ENCODE measurements around the gene GNAZ. TPM values are rescaled to one million over a fixed set of nuclear protein-coding genes. Genes with fewer than 3 reads are reported as not detected.

Gene GNAZ
- total and polyA plus RNA-seq, 9 donors: 7.2 to 40.8 (median 15.3) TPM

DNA sequence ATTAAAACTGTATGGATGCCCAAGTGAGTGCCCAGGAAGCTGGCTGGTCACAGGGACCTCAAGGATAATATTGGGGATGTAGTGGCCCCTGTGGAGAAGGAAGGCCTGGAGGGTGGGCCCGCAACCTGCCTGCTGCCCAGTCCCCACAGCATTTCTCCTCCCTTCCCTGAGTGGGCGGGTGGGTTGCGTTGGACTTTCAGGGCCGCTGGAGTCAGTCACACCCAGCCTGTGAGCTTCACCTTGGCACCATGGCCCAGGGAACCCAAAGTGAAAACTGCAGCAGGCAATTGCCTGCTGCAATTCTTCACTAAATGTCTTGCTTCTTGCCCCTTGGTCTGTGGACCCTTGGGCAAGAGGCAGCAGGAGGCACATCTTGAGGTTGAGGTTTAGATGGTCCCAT, 4.7 kb downstream of the GNAZ start:
- TF ChIP-seq EP300 (IDR thresholded peaks at IDR 0.05) (no peak), POLR2A (IDR thresholded peaks at IDR 0.05) (no peak)
- TF ChIP-seq, protein P1, sequence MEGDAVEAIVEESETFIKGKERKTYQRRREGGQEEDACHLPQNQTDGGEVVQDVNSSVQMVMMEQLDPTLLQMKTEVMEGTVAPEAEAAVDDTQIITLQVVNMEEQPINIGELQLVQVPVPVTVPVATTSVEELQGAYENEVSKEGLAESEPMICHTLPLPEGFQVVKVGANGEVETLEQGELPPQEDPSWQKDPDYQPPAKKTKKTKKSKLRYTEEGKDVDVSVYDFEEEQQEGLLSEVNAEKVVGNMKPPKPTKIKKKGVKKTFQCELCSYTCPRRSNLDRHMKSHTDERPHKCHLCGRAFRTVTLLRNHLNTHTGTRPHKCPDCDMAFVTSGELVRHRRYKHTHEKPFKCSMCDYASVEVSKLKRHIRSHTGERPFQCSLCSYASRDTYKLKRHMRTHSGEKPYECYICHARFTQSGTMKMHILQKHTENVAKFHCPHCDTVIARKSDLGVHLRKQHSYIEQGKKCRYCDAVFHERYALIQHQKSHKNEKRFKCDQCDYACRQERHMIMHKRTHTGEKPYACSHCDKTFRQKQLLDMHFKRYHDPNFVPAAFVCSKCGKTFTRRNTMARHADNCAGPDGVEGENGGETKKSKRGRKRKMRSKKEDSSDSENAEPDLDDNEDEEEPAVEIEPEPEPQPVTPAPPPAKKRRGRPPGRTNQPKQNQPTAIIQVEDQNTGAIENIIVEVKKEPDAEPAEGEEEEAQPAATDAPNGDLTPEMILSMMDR (IDR thresholded peaks at IDR 0.05): no peak
- Histone ChIP-seq H3K4me3 (no peak overlapping the region), H3K9me3 (no peaks in the 10 kb centered on the region), H3K4me1 (ENCODE audit: insufficient read depth) (peaks cover 3% of the 10 kb centered on the region), H3K27ac (no peak overlapping the region), H3K27me3 (no peaks in the 10 kb centered on the region), H3K36me3 (no peaks in the 10 kb centered on the region)
- intact Hi-C loops (cut with DNase I): no loop called here
- peak in 2 of 5 donors; percentile 6 to 28 for DNase-seq
- WGBS, 3 donors: 91 to 95% (median 93%) methylated on average over 4 of the region's 4 CpGs

DNA sequence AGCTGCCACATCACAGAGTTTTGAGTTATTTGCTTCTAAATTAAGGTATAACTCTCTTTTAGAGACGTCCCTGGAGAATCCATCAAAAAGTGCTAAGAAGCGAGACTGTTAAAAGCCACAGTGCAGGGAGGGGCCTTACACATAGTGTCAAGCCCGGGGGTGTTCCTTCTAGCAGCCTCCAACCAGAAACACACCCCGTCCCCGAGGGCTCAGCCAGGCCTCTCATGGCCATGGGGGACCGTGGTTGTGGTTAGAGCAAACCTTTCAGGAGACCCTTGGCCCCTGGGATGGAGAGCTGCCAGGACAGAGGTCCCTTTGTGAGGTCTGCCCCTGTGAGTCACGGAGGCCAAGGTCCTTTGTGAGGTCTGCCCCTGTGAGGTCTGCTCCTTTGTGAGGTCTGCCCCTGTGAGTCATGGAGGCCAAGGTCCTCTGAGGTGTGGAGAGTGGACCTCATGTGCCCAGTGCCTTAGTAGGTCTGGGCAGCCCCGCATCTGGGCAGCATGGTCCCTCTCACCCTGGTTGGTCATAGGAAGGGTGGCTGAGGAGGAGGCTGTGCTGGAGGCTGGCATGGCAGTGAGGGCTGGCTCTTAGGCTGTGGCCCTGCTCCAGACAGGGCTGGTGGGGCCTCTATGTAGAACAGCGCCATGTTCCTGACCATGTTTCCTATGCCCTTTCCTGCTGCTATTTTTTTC, 5.4 kb downstream of the GNAZ start:
- Histone ChIP-seq H3K4me1 (ENCODE audit: insufficient read depth) (peaks cover 3% of the 10 kb centered on the region), H3K4me3 (no peak overlapping the region), H3K36me3 (no peaks in the 10 kb centered on the region), H3K9me3 (no peaks in the 10 kb centered on the region), H3K27me3 (no peaks in the 10 kb centered on the region), H3K27ac (no peak overlapping the region)
- WGBS, 3 donors: 86 to 87% (median 86%) methylated on average over 7 to 9 of the region's 9 CpGs
- TF ChIP-seq, protein P1 (IDR thresholded peaks at IDR 0.05): no peak
- TF ChIP-seq POLR2A (IDR thresholded peaks at IDR 0.05): no peak
- TF ChIP-seq EP300 (IDR thresholded peaks at IDR 0.05): no peak
- DNase-seq: peak in 1 of 5 donors; percentile 19
- intact Hi-C loops (cut with DNase I): no loop called here

DNA sequence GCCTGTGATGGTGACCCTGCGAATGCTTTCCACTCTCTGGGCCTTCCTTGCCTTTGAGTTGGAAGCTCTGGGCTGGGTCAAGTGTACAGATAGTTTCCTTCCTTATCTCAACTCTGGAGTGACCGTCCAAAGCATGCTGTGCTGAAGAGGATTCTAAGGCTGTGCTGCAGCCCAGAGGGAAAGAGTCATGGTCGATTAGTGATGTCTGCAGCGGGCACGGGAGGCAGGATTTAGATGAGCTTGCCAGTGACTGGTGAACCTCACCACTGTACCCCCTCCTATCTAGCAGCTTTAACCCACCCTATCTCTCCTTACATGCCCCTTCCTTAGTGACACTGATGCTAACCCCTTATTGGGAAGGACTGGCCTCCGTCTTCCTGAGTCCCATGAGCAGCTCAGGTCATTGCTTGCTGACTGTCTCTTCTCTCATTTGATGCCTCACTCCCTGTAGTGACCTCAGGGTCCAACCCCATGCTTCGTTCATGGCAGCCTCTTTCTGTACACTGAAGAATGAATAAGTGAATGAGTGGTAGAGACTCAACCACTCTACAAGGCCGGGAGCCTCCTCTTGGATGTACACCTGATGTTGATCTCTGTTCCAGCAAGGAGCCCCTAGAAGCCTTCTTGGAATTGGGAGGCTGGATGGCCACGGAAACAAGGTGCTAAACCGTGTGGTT, 6.7 kb downstream of the GNAZ start:
- no peak for DNase-seq
- intact Hi-C loops (cut with DNase I): no loop called here
- Histone ChIP-seq H3K9me3 (no peaks in the 10 kb centered on the region), H3K4me3 (no peak overlapping the region), H3K36me3 (no peaks in the 10 kb centered on the region), H3K27me3 (no peaks in the 10 kb centered on the region), H3K4me1 (ENCODE audit: insufficient read depth) (no peaks in the 10 kb centered on the region), H3K27ac (no peak overlapping the region)
- 92 to 94% (median 92%) methylated on average over 10 of the region's 10 CpGs for WGBS, 3 donors
- TF ChIP-seq EP300 (IDR thresholded peaks at IDR 0.05) (no peak), POLR2A (IDR thresholded peaks at IDR 0.05) (no peak)
- TF ChIP-seq, protein P1 (IDR thresholded peaks at IDR 0.05): no peak

DNA sequence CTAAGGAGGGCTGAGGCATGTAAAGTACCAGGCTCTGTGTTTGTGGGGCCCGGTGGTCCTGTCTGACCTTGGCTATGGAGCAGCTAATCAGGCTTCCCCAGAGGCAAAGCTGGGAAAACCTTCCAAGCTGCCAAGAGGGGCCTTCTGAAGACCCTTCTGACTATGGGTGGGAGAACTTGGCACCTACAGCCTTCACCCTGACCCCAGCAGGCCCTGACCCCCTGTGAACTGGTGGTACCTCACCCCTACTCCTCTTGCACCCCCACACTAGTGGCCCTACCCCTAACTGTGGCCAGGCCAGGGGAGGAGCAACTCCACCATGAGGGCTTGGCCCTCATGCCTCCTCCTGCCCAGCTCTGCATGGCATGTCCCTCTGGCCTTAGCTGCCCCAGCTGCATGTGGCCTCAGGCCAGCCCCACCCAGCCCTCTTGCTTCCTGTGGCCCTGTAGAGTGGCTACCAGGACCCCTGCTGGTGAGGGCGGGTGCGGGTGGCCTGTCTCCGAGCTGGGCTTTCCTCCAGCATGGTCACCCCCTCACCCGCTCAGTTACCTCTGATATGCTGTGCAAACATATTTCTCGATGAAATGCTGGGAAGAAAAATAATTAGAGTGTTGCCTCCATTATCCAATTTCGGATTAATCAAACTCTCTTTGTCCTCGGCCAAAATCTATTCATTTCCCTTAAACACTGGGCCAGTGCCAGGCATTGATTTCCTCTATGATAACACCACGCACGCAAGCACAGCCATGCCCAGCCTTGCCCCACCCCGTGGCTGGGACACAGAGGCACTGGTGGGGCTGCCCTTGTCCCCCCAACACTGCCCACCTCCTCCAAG, 7.5 kb downstream of the GNAZ start:
- no peak for TF ChIP-seq EP300 (IDR thresholded peaks at IDR 0.05)
- TF ChIP-seq POLR2A (IDR thresholded peaks at IDR 0.05): no peak
- TF ChIP-seq, protein P1 (IDR thresholded peaks at IDR 0.05): no peak
- Histone ChIP-seq H3K4me3 (no peak overlapping the region), H3K36me3 (no peaks in the 10 kb centered on the region), H3K4me1 (ENCODE audit: insufficient read depth) (no peaks in the 10 kb centered on the region), H3K27ac (no peak overlapping the region), H3K27me3 (no peaks in the 10 kb centered on the region), H3K9me3 (no peaks in the 10 kb centered on the region)
- WGBS, 3 donors: 82 to 89% (median 88%) methylated on average over 11 of the region's 11 CpGs
- intact Hi-C loops (cut with DNase I): no loop called here
- DNase-seq: no peak

All from ovary (tissue), 9 donors.